ENCODE data around the gene ZBTB20. TPM values are rescaled to one million over a fixed set of nuclear protein-coding genes. Genes with fewer than 3 reads are reported as not detected.

ZBTB20 gene
- total RNA-seq, 1 donor from 2014 or later: 3.9 TPM

GRCh38 chr3:115169808-115170207 is 22.7 kb upstream of the ZBTB20 start:
- Histone ChIP-seq H3K4me3 (ENCODE audit: low read depth, low read length) (no peak overlapping the region), H3K27me3 (ENCODE audit: control insufficient read depth, insufficient read depth, low read length) (no peaks in the 10 kb centered on the region), H3K36me3 (ENCODE audit: control insufficient read depth, insufficient read depth, low read length) (no peaks in the 10 kb centered on the region)
- no peak for TF ChIP-seq CTCF (IDR thresholded peaks at IDR 0.05; ENCODE audit: insufficient read depth, low read length, severe bottlenecking)
- peak; percentile 10 for DNase-seq (ENCODE audit: low read depth)
- FAIRE-seq: no peak

GRCh38 chr3:115165701-115166100 is 18.6 kb upstream of the ZBTB20 start:
- no peaks in the 10 kb centered on the region for H3K27me3 ChIP-seq (ENCODE audit: control insufficient read depth, insufficient read depth, low read length)
- no peaks in the 10 kb centered on the region for H3K36me3 ChIP-seq (ENCODE audit: control insufficient read depth, insufficient read depth, low read length)
- DNase-seq (ENCODE audit: low read depth) (no peak), FAIRE-seq (no peak)
- TF ChIP-seq CTCF (IDR thresholded peaks at IDR 0.05; ENCODE audit: insufficient read depth, low read length, severe bottlenecking): no peak
- H3K4me3 ChIP-seq (ENCODE audit: low read depth, low read length): no peak overlapping the region

- FAIRE-seq: no peak
- no peak for TF ChIP-seq CTCF (IDR thresholded peaks at IDR 0.05; ENCODE audit: insufficient read depth, low read length, severe bottlenecking)
- Histone ChIP-seq H3K4me3 (ENCODE audit: low read depth, low read length) (no peak overlapping the region), H3K27me3 (ENCODE audit: control insufficient read depth, insufficient read depth, low read length) (no peaks in the 10 kb centered on the region), H3K36me3 (ENCODE audit: control insufficient read depth, insufficient read depth, low read length) (no peaks in the 10 kb centered on the region)
- no peak for DNase-seq (ENCODE audit: low read depth)
These were observed 18.2 kb upstream of the ZBTB20 start for GRCh38 chr3:115165266-115165665.

GRCh38 chr3:115164374-115165221 is 17.5 kb upstream of the ZBTB20 start:
- Histone ChIP-seq H3K36me3 (ENCODE audit: control insufficient read depth, insufficient read depth, low read length) (no peaks in the 10 kb centered on the region), H3K27me3 (ENCODE audit: control insufficient read depth, insufficient read depth, low read length) (no peaks in the 10 kb centered on the region), H3K4me3 (ENCODE audit: low read depth, low read length) (no peak overlapping the region)
- DNase-seq (ENCODE audit: low read depth) (no peak), FAIRE-seq (peak; percentile 66)
- TF ChIP-seq CTCF (IDR thresholded peaks at IDR 0.05; ENCODE audit: insufficient read depth, low read length, severe bottlenecking): no peak

- FAIRE-seq: no peak
- DNase-seq (ENCODE audit: low read depth): no peak
- no peak for TF ChIP-seq CTCF (IDR thresholded peaks at IDR 0.05; ENCODE audit: insufficient read depth, low read length, severe bottlenecking)
- Histone ChIP-seq H3K4me3 (ENCODE audit: low read depth, low read length) (no peak overlapping the region), H3K36me3 (ENCODE audit: control insufficient read depth, insufficient read depth, low read length) (no peaks in the 10 kb centered on the region), H3K27me3 (ENCODE audit: control insufficient read depth, insufficient read depth, low read length) (no peaks in the 10 kb centered on the region)
These were observed 15.7 kb upstream of the ZBTB20 start for GRCh38 chr3:115162759-115163158.

GRCh38 chr3:115161866-115162265 is 14.8 kb upstream of the ZBTB20 start:
- Histone ChIP-seq H3K4me3 (ENCODE audit: low read depth, low read length) (no peak overlapping the region), H3K27me3 (ENCODE audit: control insufficient read depth, insufficient read depth, low read length) (no peaks in the 10 kb centered on the region), H3K36me3 (ENCODE audit: control insufficient read depth, insufficient read depth, low read length) (no peaks in the 10 kb centered on the region)
- DNase-seq (ENCODE audit: low read depth) (peak; percentile 77), FAIRE-seq (no peak)
- no peak for TF ChIP-seq CTCF (IDR thresholded peaks at IDR 0.05; ENCODE audit: insufficient read depth, low read length, severe bottlenecking)
